Stomach (tissue), 4 donors: Measurements from ENCODE around the gene CUL4A.

Source experiments
- EP300 ChIP-seq: sonication (generic); formaldehyde crosslinking; IDR thresholded peaks from one replicate; pipeline ENCODE4 v1.6.1; 2017; ENCODE audit warnings: antibody characterized with exemption
- POLR2A ChIP-seq, 4 donors: fragments of 450-650 bp; IDR thresholded peaks; one replicate each; pipeline ENCODE4 v1.6.1; 2016; ENCODE audit warnings: antibody characterized with exemption in 4 of 4, control low read depth in 2 of 4, mild to moderate bottlenecking in 1 of 4, moderate library complexity in 1 of 4
- POLR2AphosphoS5 ChIP-seq, 3 donors: sonication (generic); formaldehyde crosslinking; IDR thresholded peaks; one replicate each; pipeline ENCODE4 v1.6.1; 2016; ENCODE audit warnings: antibody characterized with exemption in 3 of 3
- TF ChIP-seq, protein P1 (sequence below), 7 experiments: fragments of 450-650 bp in 4 of 7; fragments of 200-600 bp in 3 of 7; sonication (generic) in 3 of 7; IDR thresholded peaks; one replicate each; pipeline ENCODE4 v1.5.1; 2016 to 2019; ENCODE audit warnings: antibody characterized with exemption in 7 of 7, control low read depth in 2 of 7, mild to moderate bottlenecking in 1 of 7

- TF ChIP-seq, protein P1, sequence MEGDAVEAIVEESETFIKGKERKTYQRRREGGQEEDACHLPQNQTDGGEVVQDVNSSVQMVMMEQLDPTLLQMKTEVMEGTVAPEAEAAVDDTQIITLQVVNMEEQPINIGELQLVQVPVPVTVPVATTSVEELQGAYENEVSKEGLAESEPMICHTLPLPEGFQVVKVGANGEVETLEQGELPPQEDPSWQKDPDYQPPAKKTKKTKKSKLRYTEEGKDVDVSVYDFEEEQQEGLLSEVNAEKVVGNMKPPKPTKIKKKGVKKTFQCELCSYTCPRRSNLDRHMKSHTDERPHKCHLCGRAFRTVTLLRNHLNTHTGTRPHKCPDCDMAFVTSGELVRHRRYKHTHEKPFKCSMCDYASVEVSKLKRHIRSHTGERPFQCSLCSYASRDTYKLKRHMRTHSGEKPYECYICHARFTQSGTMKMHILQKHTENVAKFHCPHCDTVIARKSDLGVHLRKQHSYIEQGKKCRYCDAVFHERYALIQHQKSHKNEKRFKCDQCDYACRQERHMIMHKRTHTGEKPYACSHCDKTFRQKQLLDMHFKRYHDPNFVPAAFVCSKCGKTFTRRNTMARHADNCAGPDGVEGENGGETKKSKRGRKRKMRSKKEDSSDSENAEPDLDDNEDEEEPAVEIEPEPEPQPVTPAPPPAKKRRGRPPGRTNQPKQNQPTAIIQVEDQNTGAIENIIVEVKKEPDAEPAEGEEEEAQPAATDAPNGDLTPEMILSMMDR (IDR thresholded peaks at IDR 0.05): no peak
- TF ChIP-seq POLR2A (IDR thresholded peaks at IDR 0.05): no peak
- no peak for TF ChIP-seq EP300
- TF ChIP-seq POLR2AphosphoS5 (IDR thresholded peaks at IDR 0.05): no peak
Measured at GRCh38 chr13:113216254-113217048, 7.0 kb downstream of the CUL4A start.
